Liver (tissue), 9 donors: Measurements from ENCODE around the gene SLC39A3. TPM values are rescaled to one million over a fixed set of nuclear protein-coding genes. Genes with fewer than 3 reads are reported as not detected.

Experiments
- DNase-seq: peaks from one replicate; pipeline ENCODE4 v3.0.0-alpha.2; 2017; ENCODE audit warnings: low spot score
- H3K27ac ChIP-seq, 2 donors: one replicate each; pipeline ENCODE4 v1.7.0; 2013; ENCODE audit warnings: inconsistent platforms in 2 of 2, low read length in 2 of 2, control low read depth in 1 of 2, low read depth in 1 of 2, mild to moderate bottlenecking in 1 of 2
- H3K27me3 ChIP-seq, 4 donors: one replicate each; pipeline versions ENCODE4 v1.6.1 to v1.7.0; 2013; ENCODE audit warnings: low read length in 3 of 4, inconsistent platforms in 1 of 4, mild to moderate bottlenecking in 1 of 4, moderate library complexity in 1 of 4; ENCODE audit not compliant: control insufficient read depth in 4 of 4, insufficient read depth in 4 of 4
- H3K36me3 ChIP-seq, 4 donors: one replicate each; pipeline versions ENCODE4 v1.6.1 to v1.7.0; 2013; ENCODE audit warnings: low read length in 3 of 4, mild to moderate bottlenecking in 3 of 4, low read depth in 1 of 4, moderate library complexity in 1 of 4; ENCODE audit not compliant: control insufficient read depth in 4 of 4, insufficient read depth in 3 of 4
- H3K4me1 ChIP-seq, 4 donors: one replicate each; pipeline versions ENCODE4 v1.6.1 to v1.7.0; 2013; ENCODE audit warnings: low read length in 3 of 4, mild to moderate bottlenecking in 3 of 4, moderate library complexity in 1 of 4; ENCODE audit not compliant: control insufficient read depth in 4 of 4, insufficient read depth in 4 of 4
- H3K4me3 ChIP-seq, 3 donors: one replicate each; pipeline versions ENCODE4 v1.6.1 to v1.7.0; 2013; ENCODE audit warnings: low read length in 3 of 3, control low read depth in 1 of 3, low read depth in 1 of 3, mild to moderate bottlenecking in 1 of 3
- H3K9ac ChIP-seq, 2 donors: one replicate each; pipeline ENCODE4 v1.7.0; 2013; ENCODE audit warnings: low read length in 2 of 2, mild to moderate bottlenecking in 2 of 2, moderate library complexity in 2 of 2, control low read depth in 1 of 2, low read depth in 1 of 2
- H3K9me3 ChIP-seq, 4 donors: one replicate each; pipeline versions ENCODE4 v1.6.1 to v1.7.0; 2013; ENCODE audit warnings: low read length in 3 of 4; ENCODE audit not compliant: control insufficient read depth in 4 of 4
- EGR1 ChIP-seq, 2 donors: IDR thresholded peaks; 2 replicates each; pipeline ENCODE4 v1.6.1; 2016 to 2018; ENCODE audit warnings: antibody characterized with exemption in 2 of 2, low read depth in 2 of 2
- FOXA1 ChIP-seq: IDR thresholded peaks from 2 replicates; pipeline ENCODE4 v1.6.1; 2016; ENCODE audit warnings: antibody characterized with exemption
- FOXA2 ChIP-seq: IDR thresholded peaks from 2 replicates; pipeline ENCODE4 v1.6.1; 2016; ENCODE audit warnings: antibody characterized with exemption
- GABPA ChIP-seq, 2 donors: IDR thresholded peaks in 1 of 2; conservative IDR thresholded peaks in 1 of 2; 2 replicates each; pipeline ENCODE4 v1.6.1; 2016; ENCODE audit warnings: antibody characterized with exemption in 2 of 2, mild to moderate bottlenecking in 1 of 2, moderate library complexity in 1 of 2
- HNF4A ChIP-seq, 2 donors: conservative IDR thresholded peaks; 2 replicates each; pipeline ENCODE4 v1.6.1; 2016; ENCODE audit warnings: antibody characterized with exemption in 2 of 2, mild to moderate bottlenecking in 2 of 2
- HNF4G ChIP-seq: IDR thresholded peaks from 2 replicates; pipeline ENCODE4 v1.6.1; 2016; ENCODE audit warnings: antibody characterized with exemption
- JUND ChIP-seq, 2 donors: IDR thresholded peaks; 2 replicates each; pipeline ENCODE4 v1.6.1; 2016; ENCODE audit warnings: antibody characterized with exemption in 2 of 2
- NR2F2 ChIP-seq: IDR thresholded peaks from 2 replicates; pipeline ENCODE4 v1.6.1; 2016; ENCODE audit warnings: antibody characterized with exemption
- RAD21 ChIP-seq, 2 donors: IDR thresholded peaks; 2 replicates each; pipeline ENCODE4 v1.6.1; 2016; ENCODE audit warnings: antibody characterized with exemption in 2 of 2, mild to moderate bottlenecking in 2 of 2
- RXRA ChIP-seq, 2 donors: IDR thresholded peaks; 2 replicates each; pipeline ENCODE4 v1.6.1; 2017 to 2018; ENCODE audit warnings: antibody characterized with exemption in 2 of 2, mild to moderate bottlenecking in 1 of 2
- SP1 ChIP-seq: IDR thresholded peaks from 2 replicates; pipeline ENCODE4 v1.6.1; 2018; ENCODE audit warnings: antibody characterized with exemption, mild to moderate bottlenecking
- TAF1 ChIP-seq: conservative IDR thresholded peaks from 2 replicates; pipeline ENCODE4 v1.6.1; 2016; ENCODE audit warnings: antibody characterized with exemption, mild to moderate bottlenecking
- YY1 ChIP-seq: IDR thresholded peaks from 2 replicates; pipeline ENCODE4 v1.6.1; 2016; ENCODE audit warnings: antibody characterized with exemption, mild to moderate bottlenecking
- WGBS: extraction: QIAGEN DNeasy Blood & Tissue Kit; methylation state at CpG from one replicate; pipeline ENCODE4 v1.1.7; 2013; 5-methylcytosine and 5-hydroxymethylcytosine counted together
- polyA plus RNA-seq, 2 donors: library from polyadenylated mRNA; stranded (reverse) in 1 of 2; unstranded in 1 of 2; fragments of 200-250 nt in 1 of 2; fragments of >200 nt in 1 of 2; fragmentation: Nextera tagmentation in 1 of 2; extraction: Ambion mirVana in 1 of 2; gene quantifications; one replicate each; pipeline versions ENCODE4 v1.2.1 to v1.2.3, GENCODE V29; 2013 to 2015
- total RNA-seq, 2 donors: library from RNA; depleted of rRNA; stranded (reverse); fragments of >200 nt; gene quantifications; one replicate each; pipeline ENCODE4 v1.2.3, GENCODE V29; 2014
- TF ChIP-seq, protein P1 (sequence below): fragments of 150-350 bp; IDR thresholded peaks from 2 replicates; pipeline ENCODE4 v1.5.1; 2017; ENCODE audit warnings: improper control_type of control experiment, low read depth, low read length; ENCODE audit not compliant: missing input control
- TF ChIP-seq, protein P2 (sequence below): IDR thresholded peaks from 2 replicates; pipeline ENCODE4 v1.6.1; 2016; ENCODE audit warnings: antibody characterized with exemption, mild to moderate bottlenecking
- TF ChIP-seq, protein P3 (sequence below): IDR thresholded peaks from 2 replicates; pipeline ENCODE4 v1.6.1; 2016; ENCODE audit warnings: antibody characterized with exemption
- TF ChIP-seq, protein P4 (sequence below): IDR thresholded peaks from 2 replicates; pipeline ENCODE4 v1.6.1; 2016; ENCODE audit warnings: antibody characterized with exemption
- TF ChIP-seq, protein P5 (sequence below): IDR thresholded peaks from 2 replicates; pipeline ENCODE4 v1.6.1; 2016; ENCODE audit warnings: antibody characterized with exemption
- donor health status: healthy.
- donor health status: healthy.
- donor health status: healthy.
- donor health status: healthy.
- donor health status: healthy.

The SLC39A3 gene
- total and polyA plus RNA-seq, 4 donors: 19.8 to 29.0 (median 24.2) TPM

DNA sequence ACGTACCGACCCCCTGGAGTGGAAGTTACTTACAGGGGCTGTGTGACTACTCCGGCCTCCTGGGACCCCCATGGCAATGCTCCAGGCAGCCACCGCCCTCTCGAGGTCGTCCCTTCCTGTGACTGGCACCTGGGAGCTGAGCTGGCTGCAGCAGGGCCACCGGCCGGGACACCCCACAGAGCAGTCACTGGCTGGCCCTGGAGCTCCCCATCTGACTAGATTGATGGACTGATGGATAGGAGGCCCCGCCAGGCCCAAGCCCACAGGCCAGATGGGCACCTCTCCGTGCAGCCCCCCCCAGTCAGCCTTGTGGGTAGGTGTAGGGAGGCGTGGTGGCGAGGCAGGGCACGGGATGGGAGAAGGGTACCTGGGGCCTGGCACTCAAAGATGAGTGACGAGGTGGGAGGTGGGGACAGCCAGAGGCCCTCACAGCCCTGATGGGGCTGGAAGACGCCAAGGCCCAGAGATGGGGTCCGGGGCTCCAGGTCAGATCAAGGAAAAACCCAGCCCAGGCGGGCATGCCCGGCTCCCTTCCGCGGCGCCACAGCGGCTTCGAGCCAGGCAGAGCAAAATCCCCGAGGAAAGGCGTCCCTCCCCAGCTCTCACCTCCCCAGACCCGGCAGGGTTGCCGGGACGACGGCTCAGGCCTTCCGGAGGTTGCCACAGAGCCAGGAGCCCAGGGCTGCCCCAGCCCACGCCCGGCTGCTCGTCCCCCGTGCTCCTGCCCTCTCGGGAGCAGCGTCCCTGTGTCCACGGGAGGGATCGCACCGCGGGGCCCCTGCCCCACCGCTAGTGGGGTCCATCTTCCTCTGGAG is 8.4 kb downstream of the SLC39A3 start (continued):
- TF ChIP-seq, protein P1, sequence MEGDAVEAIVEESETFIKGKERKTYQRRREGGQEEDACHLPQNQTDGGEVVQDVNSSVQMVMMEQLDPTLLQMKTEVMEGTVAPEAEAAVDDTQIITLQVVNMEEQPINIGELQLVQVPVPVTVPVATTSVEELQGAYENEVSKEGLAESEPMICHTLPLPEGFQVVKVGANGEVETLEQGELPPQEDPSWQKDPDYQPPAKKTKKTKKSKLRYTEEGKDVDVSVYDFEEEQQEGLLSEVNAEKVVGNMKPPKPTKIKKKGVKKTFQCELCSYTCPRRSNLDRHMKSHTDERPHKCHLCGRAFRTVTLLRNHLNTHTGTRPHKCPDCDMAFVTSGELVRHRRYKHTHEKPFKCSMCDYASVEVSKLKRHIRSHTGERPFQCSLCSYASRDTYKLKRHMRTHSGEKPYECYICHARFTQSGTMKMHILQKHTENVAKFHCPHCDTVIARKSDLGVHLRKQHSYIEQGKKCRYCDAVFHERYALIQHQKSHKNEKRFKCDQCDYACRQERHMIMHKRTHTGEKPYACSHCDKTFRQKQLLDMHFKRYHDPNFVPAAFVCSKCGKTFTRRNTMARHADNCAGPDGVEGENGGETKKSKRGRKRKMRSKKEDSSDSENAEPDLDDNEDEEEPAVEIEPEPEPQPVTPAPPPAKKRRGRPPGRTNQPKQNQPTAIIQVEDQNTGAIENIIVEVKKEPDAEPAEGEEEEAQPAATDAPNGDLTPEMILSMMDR: no peak
- TF ChIP-seq EGR1 (IDR thresholded peaks at IDR 0.05; ENCODE audit: low read depth in 2 of 2) (no peak), TAF1 (no peak), NR2F2 (no peak), FOXA1 (no peak), GABPA (IDR thresholded peaks at IDR 0.05 in 1 of 2, conservative IDR thresholded peaks at IDR 0.05 in 1 of 2) (no peak)
- TF ChIP-seq, protein P2, sequence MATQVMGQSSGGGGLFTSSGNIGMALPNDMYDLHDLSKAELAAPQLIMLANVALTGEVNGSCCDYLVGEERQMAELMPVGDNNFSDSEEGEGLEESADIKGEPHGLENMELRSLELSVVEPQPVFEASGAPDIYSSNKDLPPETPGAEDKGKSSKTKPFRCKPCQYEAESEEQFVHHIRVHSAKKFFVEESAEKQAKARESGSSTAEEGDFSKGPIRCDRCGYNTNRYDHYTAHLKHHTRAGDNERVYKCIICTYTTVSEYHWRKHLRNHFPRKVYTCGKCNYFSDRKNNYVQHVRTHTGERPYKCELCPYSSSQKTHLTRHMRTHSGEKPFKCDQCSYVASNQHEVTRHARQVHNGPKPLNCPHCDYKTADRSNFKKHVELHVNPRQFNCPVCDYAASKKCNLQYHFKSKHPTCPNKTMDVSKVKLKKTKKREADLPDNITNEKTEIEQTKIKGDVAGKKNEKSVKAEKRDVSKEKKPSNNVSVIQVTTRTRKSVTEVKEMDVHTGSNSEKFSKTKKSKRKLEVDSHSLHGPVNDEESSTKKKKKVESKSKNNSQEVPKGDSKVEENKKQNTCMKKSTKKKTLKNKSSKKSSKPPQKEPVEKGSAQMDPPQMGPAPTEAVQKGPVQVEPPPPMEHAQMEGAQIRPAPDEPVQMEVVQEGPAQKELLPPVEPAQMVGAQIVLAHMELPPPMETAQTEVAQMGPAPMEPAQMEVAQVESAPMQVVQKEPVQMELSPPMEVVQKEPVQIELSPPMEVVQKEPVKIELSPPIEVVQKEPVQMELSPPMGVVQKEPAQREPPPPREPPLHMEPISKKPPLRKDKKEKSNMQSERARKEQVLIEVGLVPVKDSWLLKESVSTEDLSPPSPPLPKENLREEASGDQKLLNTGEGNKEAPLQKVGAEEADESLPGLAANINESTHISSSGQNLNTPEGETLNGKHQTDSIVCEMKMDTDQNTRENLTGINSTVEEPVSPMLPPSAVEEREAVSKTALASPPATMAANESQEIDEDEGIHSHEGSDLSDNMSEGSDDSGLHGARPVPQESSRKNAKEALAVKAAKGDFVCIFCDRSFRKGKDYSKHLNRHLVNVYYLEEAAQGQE: no peak

DNA sequence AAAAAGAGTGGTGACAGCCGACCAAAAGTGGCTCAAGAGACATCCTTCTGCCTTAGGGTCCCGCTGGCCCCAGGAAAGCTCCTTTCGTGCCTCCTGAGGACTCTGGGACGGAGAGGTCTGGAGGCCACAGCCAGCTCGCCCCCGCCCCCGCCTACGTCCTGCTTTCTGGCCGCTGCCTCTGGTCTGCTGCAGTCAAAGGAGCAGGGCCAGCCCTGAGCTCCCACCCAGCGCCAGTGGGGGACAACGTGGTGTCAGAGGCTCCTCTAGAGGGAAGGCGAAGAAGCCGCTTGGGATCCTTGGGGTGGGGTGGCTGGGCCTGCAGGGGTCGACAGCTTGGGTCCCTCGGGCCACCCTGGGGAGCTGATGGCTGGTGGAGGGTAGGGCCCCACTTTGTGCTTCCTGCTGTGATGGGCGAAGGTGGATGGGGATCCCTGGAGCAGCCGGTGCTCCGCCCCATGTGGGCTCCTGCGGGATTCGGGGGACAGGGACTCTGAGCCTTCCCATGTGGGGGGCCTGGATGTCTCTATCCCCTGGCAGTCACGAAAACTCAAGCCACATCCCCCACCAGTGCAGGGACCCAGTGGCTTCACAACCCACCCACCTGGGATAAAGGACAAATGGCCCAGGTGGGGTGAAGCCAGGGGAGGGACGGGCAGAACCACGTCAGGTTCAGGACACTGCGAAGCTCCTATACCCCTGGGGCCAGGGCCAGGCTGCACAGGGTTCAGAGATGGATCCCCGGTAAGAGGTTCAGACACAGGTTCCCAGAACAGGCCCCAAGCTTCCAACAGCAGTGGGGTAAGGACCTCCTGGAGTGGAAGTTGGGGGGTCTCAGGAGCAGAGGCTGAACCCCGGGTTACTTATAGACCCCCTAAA is 9.6 kb downstream of the SLC39A3 start:
- no peaks in the 10 kb centered on the region for H3K9me3 ChIP-seq
- H3K27ac ChIP-seq: no peak overlapping the region
- WGBS: 92% methylated on average over 26 of the region's 26 CpGs
- TF ChIP-seq RXRA (IDR thresholded peaks at IDR 0.05): no peak
- no peak for TF ChIP-seq NR2F2
- no peak for TF ChIP-seq GABPA (IDR thresholded peaks at IDR 0.05 in 1 of 2, conservative IDR thresholded peaks at IDR 0.05 in 1 of 2)
- no peak for TF ChIP-seq SP1
- no peak for TF ChIP-seq YY1
- TF ChIP-seq JUND (IDR thresholded peaks at IDR 0.05): no peak
- TF ChIP-seq TAF1: no peak
- TF ChIP-seq, protein P1: no peak
- no peak for TF ChIP-seq RAD21 (IDR thresholded peaks at IDR 0.05)
- TF ChIP-seq HNF4G: no peak
- no peak for TF ChIP-seq HNF4A (conservative IDR thresholded peaks at IDR 0.05)
- no peak for TF ChIP-seq FOXA1
- TF ChIP-seq, protein P3, sequence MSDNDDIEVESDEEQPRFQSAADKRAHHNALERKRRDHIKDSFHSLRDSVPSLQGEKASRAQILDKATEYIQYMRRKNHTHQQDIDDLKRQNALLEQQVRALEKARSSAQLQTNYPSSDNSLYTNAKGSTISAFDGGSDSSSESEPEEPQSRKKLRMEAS: no peak
- TF ChIP-seq, protein P2: no peak
- TF ChIP-seq, protein P4, sequence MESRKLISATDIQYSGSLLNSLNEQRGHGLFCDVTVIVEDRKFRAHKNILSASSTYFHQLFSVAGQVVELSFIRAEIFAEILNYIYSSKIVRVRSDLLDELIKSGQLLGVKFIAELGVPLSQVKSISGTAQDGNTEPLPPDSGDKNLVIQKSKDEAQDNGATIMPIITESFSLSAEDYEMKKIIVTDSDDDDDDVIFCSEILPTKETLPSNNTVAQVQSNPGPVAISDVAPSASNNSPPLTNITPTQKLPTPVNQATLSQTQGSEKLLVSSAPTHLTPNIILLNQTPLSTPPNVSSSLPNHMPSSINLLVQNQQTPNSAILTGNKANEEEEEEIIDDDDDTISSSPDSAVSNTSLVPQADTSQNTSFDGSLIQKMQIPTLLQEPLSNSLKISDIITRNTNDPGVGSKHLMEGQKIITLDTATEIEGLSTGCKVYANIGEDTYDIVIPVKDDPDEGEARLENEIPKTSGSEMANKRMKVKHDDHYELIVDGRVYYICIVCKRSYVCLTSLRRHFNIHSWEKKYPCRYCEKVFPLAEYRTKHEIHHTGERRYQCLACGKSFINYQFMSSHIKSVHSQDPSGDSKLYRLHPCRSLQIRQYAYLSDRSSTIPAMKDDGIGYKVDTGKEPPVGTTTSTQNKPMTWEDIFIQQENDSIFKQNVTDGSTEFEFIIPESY: no peak
- no peak for TF ChIP-seq FOXA2
- TF ChIP-seq, protein P5, sequence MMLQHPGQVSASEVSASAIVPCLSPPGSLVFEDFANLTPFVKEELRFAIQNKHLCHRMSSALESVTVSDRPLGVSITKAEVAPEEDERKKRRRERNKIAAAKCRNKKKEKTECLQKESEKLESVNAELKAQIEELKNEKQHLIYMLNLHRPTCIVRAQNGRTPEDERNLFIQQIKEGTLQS: no peak

More for the DNA sequence above, 9.6 kb downstream of the SLC39A3 start:
- DNase-seq: no peak
- Histone ChIP-seq H3K4me3 (no peak overlapping the region), H3K36me3 (peaks cover 0 to 12% (median 3%) of the 10 kb centered on the region in 4 donors), H3K4me1 (no peaks in the 10 kb centered on the region), H3K9ac (no peak overlapping the region), H3K27me3 (no peaks in the 10 kb centered on the region)
